WERI-Rb-1 (cell line): ENCODE results near the gene TRIM67.

Source experiments
- DNase-seq: peaks from one replicate; pipeline ENCODE4 v3.0.0-alpha.2; 2020
- H3K27ac ChIP-seq: fragments of 250-450 bp; sonication (Bioruptor Pico); 2 replicates; pipeline ENCODE4 v1.5.1; 2020; ENCODE audit warnings: mild to moderate bottlenecking, moderate library complexity
- H3K27me3 ChIP-seq: fragments of 250-450 bp; sonication (Bioruptor Pico); 2 replicates; pipeline ENCODE4 v1.5.1; 2021; ENCODE audit warnings: mild to moderate bottlenecking, low read depth, moderate library complexity; ENCODE audit not compliant: insufficient read depth, severe bottlenecking
- H3K36me3 ChIP-seq: fragments of 250-450 bp; sonication (Bioruptor Pico); 2 replicates; pipeline ENCODE4 v1.5.1; 2020; ENCODE audit warnings: mild to moderate bottlenecking, moderate library complexity
- H3K4me3 ChIP-seq: 2 replicates; pipeline ENCODE4 v1.5.1; 2011; ENCODE audit warnings: low read depth, mild to moderate bottlenecking, control low read depth, low read length
- H3K9me3 ChIP-seq: fragments of 250-450 bp; sonication (Bioruptor Pico); 2 replicates; pipeline ENCODE4 v1.5.1; 2021; ENCODE audit warnings: mild to moderate bottlenecking, moderate library complexity; ENCODE audit not compliant: severe bottlenecking
- CTCF ChIP-seq: IDR thresholded peaks from 2 replicates; pipeline ENCODE4 v1.5.1; 2011; ENCODE audit warnings: low read depth, mild to moderate bottlenecking, control low read depth, inconsistent platforms, low read length

The TRIM67 gene

GRCh38 chr1:231183639-231184590 lies 22.1 kb downstream of the TRIM67 start:
- Histone ChIP-seq H3K9me3 (no peaks in the 10 kb centered on the region), H3K4me3 (no peak overlapping the region), H3K36me3 (no peaks in the 10 kb centered on the region), H3K27ac (no peak overlapping the region), H3K27me3 (no peaks in the 10 kb centered on the region)
- no peak for DNase-seq
- no peak for TF ChIP-seq CTCF

GRCh38 chr1:231184891-231185290 lies 23.0 kb downstream of the TRIM67 start:
- Histone ChIP-seq H3K36me3 (no peaks in the 10 kb centered on the region), H3K4me3 (no peak overlapping the region), H3K27ac (no peak overlapping the region), H3K27me3 (no peaks in the 10 kb centered on the region), H3K9me3 (peaks cover 3% of the 10 kb centered on the region)
- DNase-seq: no peak
- no peak for TF ChIP-seq CTCF

- Histone ChIP-seq H3K36me3 (no peaks in the 10 kb centered on the region), H3K9me3 (peaks cover 4% of the 10 kb centered on the region), H3K27me3 (no peaks in the 10 kb centered on the region), H3K4me3 (no peak overlapping the region), H3K27ac (no peak overlapping the region)
- DNase-seq: no peak
- no peak for TF ChIP-seq CTCF
These were observed 23.5 kb downstream of the TRIM67 start for GRCh38 chr1:231185391-231185790.

- H3K9me3 ChIP-seq: peaks cover 4% of the 10 kb centered on the region
These were observed 24.7 kb downstream of the TRIM67 start for GRCh38 chr1:231186356-231187115.

GRCh38 chr1:231187571-231187970 lies 25.7 kb downstream of the TRIM67 start:
- H3K4me3 ChIP-seq: no peak overlapping the region
- no peaks in the 10 kb centered on the region for H3K27me3 ChIP-seq
- TF ChIP-seq CTCF: no peak

More at GRCh38 chr1:231186356-231187115, 24.7 kb downstream of the TRIM67 start:
- no peak overlapping the region for H3K4me3 ChIP-seq
- no peak overlapping the region for H3K27ac ChIP-seq
- no peak for TF ChIP-seq CTCF
- DNase-seq: no peak
- H3K27me3 ChIP-seq: no peaks in the 10 kb centered on the region
- no peaks in the 10 kb centered on the region for H3K36me3 ChIP-seq

More at GRCh38 chr1:231187571-231187970, 25.7 kb downstream of the TRIM67 start:
- no peak for DNase-seq
- H3K36me3 ChIP-seq: no peaks in the 10 kb centered on the region
- no peak overlapping the region for H3K27ac ChIP-seq
- H3K9me3 ChIP-seq: peaks cover 4% of the 10 kb centered on the region
